Measurements from ENCODE around the gene RNF14. TPM values are rescaled to one million over a fixed set of nuclear protein-coding genes. Genes with fewer than 3 reads are reported as not detected.

Gene RNF14
- total and polyA plus RNA-seq, 9 of the 15 experiments (the other 6 are each of a cell fraction or from before 2014, with no cell fraction given), result 36.3 to 140 (median 75.1) TPM

DNA sequence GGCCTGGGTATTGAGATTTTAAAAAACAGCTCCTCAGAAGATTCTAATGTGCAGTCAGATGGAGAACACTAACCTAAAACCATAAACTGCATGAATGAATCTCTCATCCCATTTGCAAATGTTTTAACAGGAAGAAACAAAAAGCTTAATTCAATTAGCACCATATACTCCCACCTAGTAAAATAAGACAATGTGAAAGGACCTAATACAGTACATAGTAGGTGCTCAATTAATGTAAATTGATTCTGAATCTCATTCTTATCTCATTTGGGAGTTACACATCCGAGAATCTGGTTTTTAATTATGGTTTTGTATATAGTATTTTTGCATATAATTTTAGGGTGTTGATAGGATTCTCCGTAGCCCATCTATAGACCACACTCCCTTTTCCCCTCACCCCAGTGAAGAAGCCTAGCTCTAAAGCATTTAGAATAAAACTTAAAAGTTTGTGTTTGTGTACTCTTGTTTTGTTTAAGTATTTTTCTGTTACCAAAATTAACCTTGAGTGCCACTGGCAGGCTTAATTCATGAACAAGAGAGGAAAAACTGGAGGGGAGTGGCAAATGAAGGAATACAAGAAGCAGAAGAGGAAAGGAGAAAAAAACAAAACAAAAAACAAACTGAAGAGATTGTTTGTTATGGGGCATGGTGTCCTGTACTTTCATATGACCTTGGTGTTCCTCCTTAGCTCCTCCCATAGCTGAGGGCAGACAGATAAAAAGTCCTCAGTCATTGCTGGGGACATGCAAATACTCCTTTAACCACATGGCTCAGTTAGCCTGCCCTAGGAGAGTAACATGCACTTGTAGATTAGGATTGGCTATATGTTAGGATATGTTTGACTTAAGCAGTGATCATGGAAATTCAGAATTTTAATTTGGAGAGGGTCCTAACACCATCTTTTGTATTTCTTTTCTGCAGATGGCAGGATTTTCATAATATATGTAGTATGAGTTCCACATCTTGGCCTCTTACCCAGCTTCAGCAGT, 1.2 kb downstream of the RNF14 start (continued):
- TF ChIP-seq, protein P1, sequence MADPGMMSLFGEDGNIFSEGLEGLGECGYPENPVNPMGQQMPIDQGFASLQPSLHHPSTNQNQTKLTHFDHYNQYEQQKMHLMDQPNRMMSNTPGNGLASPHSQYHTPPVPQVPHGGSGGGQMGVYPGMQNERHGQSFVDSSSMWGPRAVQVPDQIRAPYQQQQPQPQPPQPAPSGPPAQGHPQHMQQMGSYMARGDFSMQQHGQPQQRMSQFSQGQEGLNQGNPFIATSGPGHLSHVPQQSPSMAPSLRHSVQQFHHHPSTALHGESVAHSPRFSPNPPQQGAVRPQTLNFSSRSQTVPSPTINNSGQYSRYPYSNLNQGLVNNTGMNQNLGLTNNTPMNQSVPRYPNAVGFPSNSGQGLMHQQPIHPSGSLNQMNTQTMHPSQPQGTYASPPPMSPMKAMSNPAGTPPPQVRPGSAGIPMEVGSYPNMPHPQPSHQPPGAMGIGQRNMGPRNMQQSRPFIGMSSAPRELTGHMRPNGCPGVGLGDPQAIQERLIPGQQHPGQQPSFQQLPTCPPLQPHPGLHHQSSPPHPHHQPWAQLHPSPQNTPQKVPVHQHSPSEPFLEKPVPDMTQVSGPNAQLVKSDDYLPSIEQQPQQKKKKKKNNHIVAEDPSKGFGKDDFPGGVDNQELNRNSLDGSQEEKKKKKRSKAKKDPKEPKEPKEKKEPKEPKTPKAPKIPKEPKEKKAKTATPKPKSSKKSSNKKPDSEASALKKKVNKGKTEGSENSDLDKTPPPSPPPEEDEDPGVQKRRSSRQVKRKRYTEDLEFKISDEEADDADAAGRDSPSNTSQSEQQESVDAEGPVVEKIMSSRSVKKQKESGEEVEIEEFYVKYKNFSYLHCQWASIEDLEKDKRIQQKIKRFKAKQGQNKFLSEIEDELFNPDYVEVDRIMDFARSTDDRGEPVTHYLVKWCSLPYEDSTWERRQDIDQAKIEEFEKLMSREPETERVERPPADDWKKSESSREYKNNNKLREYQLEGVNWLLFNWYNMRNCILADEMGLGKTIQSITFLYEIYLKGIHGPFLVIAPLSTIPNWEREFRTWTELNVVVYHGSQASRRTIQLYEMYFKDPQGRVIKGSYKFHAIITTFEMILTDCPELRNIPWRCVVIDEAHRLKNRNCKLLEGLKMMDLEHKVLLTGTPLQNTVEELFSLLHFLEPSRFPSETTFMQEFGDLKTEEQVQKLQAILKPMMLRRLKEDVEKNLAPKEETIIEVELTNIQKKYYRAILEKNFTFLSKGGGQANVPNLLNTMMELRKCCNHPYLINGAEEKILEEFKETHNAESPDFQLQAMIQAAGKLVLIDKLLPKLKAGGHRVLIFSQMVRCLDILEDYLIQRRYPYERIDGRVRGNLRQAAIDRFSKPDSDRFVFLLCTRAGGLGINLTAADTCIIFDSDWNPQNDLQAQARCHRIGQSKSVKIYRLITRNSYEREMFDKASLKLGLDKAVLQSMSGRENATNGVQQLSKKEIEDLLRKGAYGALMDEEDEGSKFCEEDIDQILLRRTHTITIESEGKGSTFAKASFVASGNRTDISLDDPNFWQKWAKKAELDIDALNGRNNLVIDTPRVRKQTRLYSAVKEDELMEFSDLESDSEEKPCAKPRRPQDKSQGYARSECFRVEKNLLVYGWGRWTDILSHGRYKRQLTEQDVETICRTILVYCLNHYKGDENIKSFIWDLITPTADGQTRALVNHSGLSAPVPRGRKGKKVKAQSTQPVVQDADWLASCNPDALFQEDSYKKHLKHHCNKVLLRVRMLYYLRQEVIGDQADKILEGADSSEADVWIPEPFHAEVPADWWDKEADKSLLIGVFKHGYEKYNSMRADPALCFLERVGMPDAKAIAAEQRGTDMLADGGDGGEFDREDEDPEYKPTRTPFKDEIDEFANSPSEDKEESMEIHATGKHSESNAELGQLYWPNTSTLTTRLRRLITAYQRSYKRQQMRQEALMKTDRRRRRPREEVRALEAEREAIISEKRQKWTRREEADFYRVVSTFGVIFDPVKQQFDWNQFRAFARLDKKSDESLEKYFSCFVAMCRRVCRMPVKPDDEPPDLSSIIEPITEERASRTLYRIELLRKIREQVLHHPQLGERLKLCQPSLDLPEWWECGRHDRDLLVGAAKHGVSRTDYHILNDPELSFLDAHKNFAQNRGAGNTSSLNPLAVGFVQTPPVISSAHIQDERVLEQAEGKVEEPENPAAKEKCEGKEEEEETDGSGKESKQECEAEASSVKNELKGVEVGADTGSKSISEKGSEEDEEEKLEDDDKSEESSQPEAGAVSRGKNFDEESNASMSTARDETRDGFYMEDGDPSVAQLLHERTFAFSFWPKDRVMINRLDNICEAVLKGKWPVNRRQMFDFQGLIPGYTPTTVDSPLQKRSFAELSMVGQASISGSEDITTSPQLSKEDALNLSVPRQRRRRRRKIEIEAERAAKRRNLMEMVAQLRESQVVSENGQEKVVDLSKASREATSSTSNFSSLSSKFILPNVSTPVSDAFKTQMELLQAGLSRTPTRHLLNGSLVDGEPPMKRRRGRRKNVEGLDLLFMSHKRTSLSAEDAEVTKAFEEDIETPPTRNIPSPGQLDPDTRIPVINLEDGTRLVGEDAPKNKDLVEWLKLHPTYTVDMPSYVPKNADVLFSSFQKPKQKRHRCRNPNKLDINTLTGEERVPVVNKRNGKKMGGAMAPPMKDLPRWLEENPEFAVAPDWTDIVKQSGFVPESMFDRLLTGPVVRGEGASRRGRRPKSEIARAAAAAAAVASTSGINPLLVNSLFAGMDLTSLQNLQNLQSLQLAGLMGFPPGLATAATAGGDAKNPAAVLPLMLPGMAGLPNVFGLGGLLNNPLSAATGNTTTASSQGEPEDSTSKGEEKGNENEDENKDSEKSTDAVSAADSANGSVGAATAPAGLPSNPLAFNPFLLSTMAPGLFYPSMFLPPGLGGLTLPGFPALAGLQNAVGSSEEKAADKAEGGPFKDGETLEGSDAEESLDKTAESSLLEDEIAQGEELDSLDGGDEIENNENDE (IDR thresholded peaks at IDR 0.05; ENCODE audit: low read depth, low read length), result no peak
- TF ChIP-seq ZNF197 (CRISPR knock-in tag; IDR thresholded peaks at IDR 0.05; ENCODE audit: low read depth) (0 out of 2 replicates have a peak, but pooled peaks have one; percentile 37), NCOA1 (IDR thresholded peaks at IDR 0.05; ENCODE audit: low read depth) (no peak), ZNF3 (CRISPR knock-in tag; IDR thresholded peaks at IDR 0.05) (no peak), CBFB (CRISPR knock-in tag; IDR thresholded peaks at IDR 0.05) (no peak), RHOXF2B (CRISPR knock-in tag; conservative IDR thresholded peaks at IDR 0.05) (no peak), YY1 (IDR thresholded peaks at IDR 0.05; ENCODE audit: borderline replicate concordance in 1 of 3, control insufficient read depth in 1 of 3, extremely low read depth in 1 of 3, insufficient read depth in 3 of 3, insufficient read length in 1 of 3, insufficient replicate concordance in 2 of 3, low read depth in 1 of 3, low read length in 2 of 3) (peak in 1 of 3 experiments; percentile 69), HNRNPUL1 (IDR thresholded peaks at IDR 0.05; ENCODE audit: low read length) (no peak)
- TF ChIP-seq, protein P2, sequence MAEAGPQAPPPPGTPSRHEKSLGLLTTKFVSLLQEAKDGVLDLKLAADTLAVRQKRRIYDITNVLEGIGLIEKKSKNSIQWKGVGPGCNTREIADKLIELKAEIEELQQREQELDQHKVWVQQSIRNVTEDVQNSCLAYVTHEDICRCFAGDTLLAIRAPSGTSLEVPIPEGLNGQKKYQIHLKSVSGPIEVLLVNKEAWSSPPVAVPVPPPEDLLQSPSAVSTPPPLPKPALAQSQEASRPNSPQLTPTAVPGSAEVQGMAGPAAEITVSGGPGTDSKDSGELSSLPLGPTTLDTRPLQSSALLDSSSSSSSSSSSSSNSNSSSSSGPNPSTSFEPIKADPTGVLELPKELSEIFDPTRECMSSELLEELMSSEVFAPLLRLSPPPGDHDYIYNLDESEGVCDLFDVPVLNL (CRISPR knock-in tag; IDR thresholded peaks at IDR 0.05; ENCODE audit: low read depth), result no peak
- TF ChIP-seq, protein P3, sequence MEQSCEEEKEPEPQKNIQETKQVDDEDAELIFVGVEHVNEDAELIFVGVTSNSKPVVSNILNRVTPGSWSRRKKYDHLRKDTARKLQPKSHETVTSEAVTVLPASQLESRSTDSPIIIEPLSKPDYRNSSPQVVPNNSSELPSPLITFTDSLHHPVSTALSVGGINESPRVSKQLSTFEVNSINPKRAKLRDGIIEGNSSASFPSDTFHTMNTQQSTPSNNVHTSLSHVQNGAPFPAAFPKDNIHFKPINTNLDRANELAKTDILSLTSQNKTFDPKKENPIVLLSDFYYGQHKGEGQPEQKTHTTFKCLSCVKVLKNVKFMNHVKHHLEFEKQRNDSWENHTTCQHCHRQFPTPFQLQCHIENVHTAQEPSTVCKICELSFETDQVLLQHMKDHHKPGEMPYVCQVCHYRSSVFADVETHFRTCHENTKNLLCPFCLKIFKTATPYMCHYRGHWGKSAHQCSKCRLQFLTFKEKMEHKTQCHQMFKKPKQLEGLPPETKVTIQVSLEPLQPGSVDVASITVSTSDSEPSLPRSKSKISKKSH (CRISPR knock-in tag; IDR thresholded peaks at IDR 0.05), result no peak

All from K562 (cell line).